Tibial artery (tissue), 4 donors: ENCODE results near the gene ACTG2.

Source experiments
- DNase-seq, 2 donors: peaks; one replicate each; pipeline ENCODE4 v3.0.0-alpha.2; 2019
- H3K27ac ChIP-seq, 2 donors: fragments of 200-600 bp; sonication (generic) in 1 of 2; 1 replicate in 1 of 2; 2 replicates in 1 of 2; pipeline ENCODE4 v1.5.1; 2018 to 2019; ENCODE audit warnings: mild to moderate bottlenecking in 1 of 2
- H3K27me3 ChIP-seq, 2 donors: fragments of 200-600 bp; sonication (generic) in 1 of 2; one replicate each; pipeline versions ENCODE4 v1.5.1 to v1.6.0; 2016 to 2019
- H3K36me3 ChIP-seq, 3 donors: fragments of 200-600 bp; sonication (generic) in 2 of 3; one replicate each; pipeline ENCODE4 v1.5.1; 2016 to 2019; ENCODE audit warnings: mild to moderate bottlenecking in 2 of 3
- H3K4me1 ChIP-seq, 4 donors: fragments of 200-600 bp; sonication (generic) in 2 of 4; 1 replicate in 3 of 4; 2 replicates in 1 of 4; pipeline ENCODE4 v1.5.1; 2016 to 2019
- H3K4me3 ChIP-seq, 2 donors: fragments of 200-600 bp; sonication (generic) in 1 of 2; 1 replicate in 1 of 2; 2 replicates in 1 of 2; pipeline ENCODE4 v1.5.1; 2018 to 2019; ENCODE audit warnings: mild to moderate bottlenecking in 2 of 2
- H3K9me3 ChIP-seq, 3 donors: fragments of 200-600 bp; sonication (generic) in 1 of 3; one replicate each; pipeline ENCODE4 v1.5.1; 2016 to 2019
- CTCF ChIP-seq, 2 experiments: fragments of 200-600 bp in 1 of 2; fragments of 450-650 bp in 1 of 2; IDR thresholded peaks; one replicate each; pipeline ENCODE4 v1.5.1; 2017 to 2019; ENCODE audit warnings: antibody characterized with exemption in 2 of 2, mild to moderate bottlenecking in 1 of 2, moderate library complexity in 1 of 2
- intact Hi-C: fragments of 100-400 bp; cut with DNase I; formaldehyde crosslinking; loops from one replicate; pipeline ENCODE4 v1.15.0; 2023; ENCODE audit warnings: low total_unique reads

The ACTG2 gene

GRCh38 chr2:73915437-73915993, 22.7 kb downstream of the ACTG2 start:
- Histone ChIP-seq H3K27me3 (no peaks in the 10 kb centered on the region), H3K4me1 (no peaks in the 10 kb centered on the region), H3K4me3 (no peak overlapping the region), H3K36me3 (peaks cover 75 to 86% (median 76%) of the 10 kb centered on the region in 3 donors), H3K9me3 (no peaks in the 10 kb centered on the region), H3K27ac (no peak overlapping the region)
- no peak for TF ChIP-seq CTCF (IDR thresholded peaks at IDR 0.05)
- intact Hi-C loops: no loop called here
- no peak for DNase-seq

DNA sequence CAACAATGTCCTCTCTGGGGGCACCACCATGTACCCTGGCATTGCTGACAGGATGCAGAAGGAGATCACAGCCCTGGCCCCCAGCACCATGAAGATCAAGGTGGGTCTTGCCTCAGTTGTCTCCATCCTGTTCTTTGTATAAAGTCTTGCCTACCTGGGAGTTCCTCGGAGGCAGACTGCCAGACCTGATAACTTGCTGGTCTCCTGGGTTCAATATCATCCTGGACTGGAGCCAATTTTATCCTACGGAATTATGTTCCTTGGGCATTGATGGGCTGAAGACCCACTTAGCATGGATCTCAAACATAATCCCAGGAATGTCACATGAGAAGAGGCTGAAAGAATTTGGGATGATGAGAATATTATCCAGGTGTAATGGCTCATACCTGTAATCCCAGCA, 23.9 kb downstream of the ACTG2 start:
- Histone ChIP-seq H3K9me3 (no peaks in the 10 kb centered on the region), H3K27ac (no peak overlapping the region), H3K4me1 (no peaks in the 10 kb centered on the region), H3K4me3 (no peak overlapping the region), H3K36me3 (peaks cover 64 to 75% (median 67%) of the 10 kb centered on the region in 3 donors), H3K27me3 (no peaks in the 10 kb centered on the region)
- no peak for DNase-seq
- intact Hi-C loops: no loop called here
- no peak for TF ChIP-seq CTCF (IDR thresholded peaks at IDR 0.05)

- DNase-seq: no peak
- Histone ChIP-seq H3K9me3 (no peaks in the 10 kb centered on the region), H3K4me3 (no peak overlapping the region), H3K27me3 (no peaks in the 10 kb centered on the region), H3K27ac (no peak overlapping the region), H3K36me3 (peaks cover 57 to 69% (median 61%) of the 10 kb centered on the region in 3 donors), H3K4me1 (no peaks in the 10 kb centered on the region)
- intact Hi-C loops: no loop called here
- no peak for TF ChIP-seq CTCF (IDR thresholded peaks at IDR 0.05)
Measured at GRCh38 chr2:73917296-73917695, 24.5 kb downstream of the ACTG2 start.

- Histone ChIP-seq H3K4me1 (no peaks in the 10 kb centered on the region), H3K27me3 (no peaks in the 10 kb centered on the region), H3K36me3 (peaks cover 53 to 64% (median 59%) of the 10 kb centered on the region in 3 donors), H3K27ac (no peak overlapping the region), H3K9me3 (no peaks in the 10 kb centered on the region), H3K4me3 (no peak overlapping the region)
- intact Hi-C loops: no loop called here
- no peak for TF ChIP-seq CTCF (IDR thresholded peaks at IDR 0.05)
- DNase-seq: no peak
Measured at GRCh38 chr2:73917696-73918207, 24.9 kb downstream of the ACTG2 start.

DNA sequence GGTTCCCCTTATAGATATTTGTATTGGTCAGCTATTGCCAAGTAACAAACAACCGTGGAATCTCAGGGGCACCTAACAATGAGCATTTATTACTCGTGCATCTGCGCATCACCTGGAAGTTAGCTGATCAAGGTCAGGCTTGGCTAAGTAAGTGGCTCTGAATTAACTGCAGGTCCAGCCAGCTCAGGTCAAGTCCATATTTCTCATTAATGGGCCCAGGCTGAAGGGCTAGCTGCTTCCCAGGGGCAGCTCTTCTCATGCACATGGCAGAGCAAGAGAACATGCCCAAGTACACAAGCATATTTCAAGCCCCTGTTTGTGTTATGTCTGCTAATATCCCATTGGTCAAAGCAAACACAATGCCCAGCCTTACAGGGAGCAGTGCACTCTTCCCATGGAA, 26.0 kb downstream of the ACTG2 start:
- Histone ChIP-seq H3K27ac (no peak overlapping the region), H3K9me3 (no peaks in the 10 kb centered on the region), H3K4me1 (no peaks in the 10 kb centered on the region), H3K36me3 (peaks cover 45 to 56% (median 51%) of the 10 kb centered on the region in 3 donors), H3K27me3 (no peaks in the 10 kb centered on the region), H3K4me3 (no peak overlapping the region)
- no peak for TF ChIP-seq CTCF (IDR thresholded peaks at IDR 0.05)
- intact Hi-C loops: no loop called here
- DNase-seq: no peak
